GM12873 (cell line): ENCODE results near the gene AZI2.

Experiments
- TF ChIP-seq, protein P1 (sequence below): IDR thresholded peaks from 2 replicates; pipeline ENCODE4 v1.5.1; 2012; ENCODE audit warnings: low read depth, mild to moderate bottlenecking, moderate library complexity, low read length, control low read depth; ENCODE audit not compliant: insufficient read depth; ENCODE audit errors: missing control alignments

The AZI2 gene

DNA sequence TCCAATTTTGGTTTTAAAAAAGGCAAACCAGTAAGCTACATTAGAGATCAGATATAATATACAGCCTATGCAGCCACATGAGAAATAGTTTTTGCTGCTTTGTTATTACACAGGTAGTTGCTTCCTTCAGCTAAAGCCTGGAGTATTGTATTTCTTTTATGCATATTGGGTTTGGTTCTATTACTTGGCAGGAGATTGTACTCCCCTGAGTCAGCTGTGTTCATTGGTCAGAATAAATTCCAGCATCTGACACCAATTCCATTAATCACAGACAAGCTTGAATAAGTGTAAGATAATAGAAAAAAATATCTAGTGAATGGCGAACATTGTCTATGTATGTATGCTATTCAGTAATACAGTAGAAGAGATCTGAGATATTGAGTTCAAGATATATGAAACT, 26.2 kb downstream of the AZI2 start:
- TF ChIP-seq, protein P1, sequence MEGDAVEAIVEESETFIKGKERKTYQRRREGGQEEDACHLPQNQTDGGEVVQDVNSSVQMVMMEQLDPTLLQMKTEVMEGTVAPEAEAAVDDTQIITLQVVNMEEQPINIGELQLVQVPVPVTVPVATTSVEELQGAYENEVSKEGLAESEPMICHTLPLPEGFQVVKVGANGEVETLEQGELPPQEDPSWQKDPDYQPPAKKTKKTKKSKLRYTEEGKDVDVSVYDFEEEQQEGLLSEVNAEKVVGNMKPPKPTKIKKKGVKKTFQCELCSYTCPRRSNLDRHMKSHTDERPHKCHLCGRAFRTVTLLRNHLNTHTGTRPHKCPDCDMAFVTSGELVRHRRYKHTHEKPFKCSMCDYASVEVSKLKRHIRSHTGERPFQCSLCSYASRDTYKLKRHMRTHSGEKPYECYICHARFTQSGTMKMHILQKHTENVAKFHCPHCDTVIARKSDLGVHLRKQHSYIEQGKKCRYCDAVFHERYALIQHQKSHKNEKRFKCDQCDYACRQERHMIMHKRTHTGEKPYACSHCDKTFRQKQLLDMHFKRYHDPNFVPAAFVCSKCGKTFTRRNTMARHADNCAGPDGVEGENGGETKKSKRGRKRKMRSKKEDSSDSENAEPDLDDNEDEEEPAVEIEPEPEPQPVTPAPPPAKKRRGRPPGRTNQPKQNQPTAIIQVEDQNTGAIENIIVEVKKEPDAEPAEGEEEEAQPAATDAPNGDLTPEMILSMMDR, result no peak

GRCh38 chr3:28320981-28321380, 27.6 kb downstream of the AZI2 start:
- TF ChIP-seq, protein P1, result no peak

GRCh38 chr3:28317438-28318022, 31.1 kb downstream of the AZI2 start:
- TF ChIP-seq, protein P1, result peak; percentile 62

DNA sequence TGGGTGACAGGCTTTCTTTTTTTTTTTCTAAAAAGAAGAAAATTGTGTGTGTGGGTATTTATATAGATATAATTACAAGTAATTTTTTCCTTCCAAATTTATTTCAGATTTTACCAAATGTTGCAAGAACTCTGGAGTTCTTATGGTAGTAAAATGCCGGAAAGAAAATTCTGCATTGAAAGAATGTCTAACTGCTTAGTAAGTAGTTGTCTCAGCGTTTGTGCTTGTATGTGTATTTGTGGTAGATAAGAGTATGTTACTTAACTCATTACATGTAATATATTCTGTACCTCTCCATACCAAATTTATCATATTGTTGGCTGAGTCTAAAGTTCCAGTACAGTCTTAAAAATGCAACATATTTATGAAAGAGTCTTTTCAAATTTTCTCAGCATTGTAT, 32.4 kb downstream of the AZI2 start:
- TF ChIP-seq, protein P1, result no peak

DNA sequence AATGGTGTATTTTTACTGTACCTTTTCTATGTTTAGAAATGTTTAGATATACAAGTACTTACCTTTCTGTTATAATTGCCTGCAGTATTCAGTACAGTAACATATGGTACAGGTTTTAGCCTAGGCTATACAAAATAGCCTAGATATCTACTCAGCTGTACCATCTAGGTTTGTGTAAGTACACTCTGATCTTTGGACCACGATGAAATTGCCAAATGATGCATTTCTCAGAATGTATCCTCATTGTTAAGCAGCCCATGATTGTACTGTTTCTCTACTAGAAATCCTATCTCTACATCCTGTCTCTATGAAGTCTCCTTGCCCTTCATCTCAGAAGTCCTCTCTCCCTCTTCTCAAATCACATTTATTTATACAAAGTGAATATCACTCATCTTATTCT, 32.9 kb downstream of the AZI2 start:
- TF ChIP-seq, protein P1, result no peak

GRCh38 chr3:28308196-28308595, 40.4 kb downstream of the AZI2 start:
- TF ChIP-seq, protein P1, result no peak

DNA sequence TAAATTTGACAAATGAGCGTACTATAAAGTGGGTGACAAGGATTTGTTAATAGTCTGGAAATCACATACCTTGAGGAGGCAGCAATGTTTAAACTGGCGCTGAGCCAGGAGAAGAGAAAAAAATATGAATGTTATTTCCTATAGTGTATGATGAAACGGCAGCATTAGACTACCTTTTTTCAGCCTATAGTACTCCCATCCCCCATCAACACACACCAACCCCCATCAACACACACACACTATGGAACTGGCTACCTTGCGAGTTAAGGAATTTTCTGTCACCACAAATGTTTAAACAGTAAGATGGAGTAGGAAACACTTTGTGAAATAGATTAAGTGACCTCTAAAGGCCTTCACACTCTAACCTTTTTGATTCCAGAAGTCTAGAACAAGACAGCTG, 46.9 kb downstream of the AZI2 start:
- TF ChIP-seq, protein P1, result no peak

DNA sequence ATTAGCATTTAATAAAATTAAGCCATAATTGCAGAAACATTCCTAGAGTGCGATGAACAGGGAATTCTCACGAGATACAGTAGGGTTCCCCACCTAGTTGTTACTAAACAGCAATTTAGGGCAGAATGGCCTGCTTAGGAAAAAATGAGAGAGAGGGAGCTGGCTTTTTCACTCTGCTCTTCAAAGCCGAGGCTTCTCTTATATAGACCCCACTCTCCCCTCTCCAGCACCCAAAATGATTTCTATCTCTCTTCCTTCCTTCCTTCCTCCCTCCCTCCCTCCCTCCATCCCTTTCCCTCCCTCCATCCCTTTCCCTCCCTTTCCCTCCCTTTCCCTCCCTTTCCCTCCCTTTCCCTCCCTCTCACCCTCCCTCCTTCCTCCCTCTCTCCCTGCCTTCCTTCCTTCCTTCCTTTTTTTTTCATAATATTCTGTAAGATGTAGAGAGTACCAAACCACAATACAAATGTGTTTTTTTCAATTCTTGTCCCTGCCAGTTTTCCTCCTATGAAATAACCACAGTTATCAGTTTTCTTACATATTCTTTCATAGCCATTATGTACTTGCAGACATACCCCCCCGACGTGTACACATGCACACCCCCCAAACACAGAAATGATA, 48.2 kb downstream of the AZI2 start:
- TF ChIP-seq, protein P1, result no peak
